GM19351 (cell line): ENCODE measurements around the gene TMEM120B.

Experiments
- ATAC-seq: cut with Tn5 transposase; IDR thresholded peaks from one replicate; pipeline ENCODE4 v1.9.1; 2021; ENCODE audit warnings: mild to moderate bottlenecking, moderate library complexity; ENCODE audit not compliant: unreplicated experiment

Gene TMEM120B

GRCh38 chr12:121829250-121829918 is 116.8 kb downstream of the TMEM120B start:
- ATAC-seq, result no peak

GRCh38 chr12:121830134-121830533 is 117.6 kb downstream of the TMEM120B start:
- no peak for ATAC-seq

- no peak for ATAC-seq
Measured at GRCh38 chr12:121830588-121831265, 118.2 kb downstream of the TMEM120B start.
